GM23338 (cell line): ENCODE results near the gene FBXO34.

Source experiments
- CREB1 ChIP-seq: fragments of 250-450 bp; sonication (Bioruptor Pico); IDR thresholded peaks from 2 replicates; pipeline ENCODE4 v1.5.0; 2020; ENCODE audit warnings: low read depth, mild to moderate bottlenecking, moderate library complexity
- CTCF ChIP-seq, 2 experiments: fragments of 200-600 bp in 1 of 2; sonication (generic) in 1 of 2; conservative IDR thresholded peaks; 2 replicates each; pipeline versions ENCODE4 v1.5.1 to v1.6.1; 2016 to 2017; ENCODE audit warnings: antibody characterized with exemption in 2 of 2, low read depth in 2 of 2, mild to moderate bottlenecking in 2 of 2, moderate library complexity in 1 of 2
- EZH2 ChIP-seq: fragments of 200-600 bp; sonication (generic); IDR thresholded peaks from one replicate; pipeline ENCODE4 v1.8.0; 2017; ENCODE audit warnings: antibody characterized with exemption, mild to moderate bottlenecking, low read depth; ENCODE audit not compliant: unreplicated experiment
- EZH2phosphoT487 ChIP-seq: fragments of 200-600 bp; sonication (generic); IDR thresholded peaks from one replicate; pipeline ENCODE4 v1.8.1; 2018; ENCODE audit warnings: antibody characterized with exemption; ENCODE audit not compliant: unreplicated experiment
- JUNB ChIP-seq: IDR thresholded peaks from one replicate; pipeline ENCODE4 v1.6.1; 2016; ENCODE audit warnings: antibody characterized with exemption; ENCODE audit not compliant: unreplicated experiment
- POLR2AphosphoS5 ChIP-seq: IDR thresholded peaks from 2 replicates; pipeline ENCODE4 v1.6.1; 2016; ENCODE audit warnings: antibody characterized with exemption, low read depth
- REST ChIP-seq: IDR thresholded peaks from one replicate; pipeline ENCODE4 v1.6.1; 2018; ENCODE audit warnings: antibody characterized with exemption; ENCODE audit not compliant: unreplicated experiment
- ZNF114 ChIP-seq: fragments of 250-450 bp; sonication (Bioruptor Pico); IDR thresholded peaks from 2 replicates; pipeline ENCODE4 v1.5.0; 2020; ENCODE audit warnings: mild to moderate bottlenecking, moderate library complexity

DNA sequence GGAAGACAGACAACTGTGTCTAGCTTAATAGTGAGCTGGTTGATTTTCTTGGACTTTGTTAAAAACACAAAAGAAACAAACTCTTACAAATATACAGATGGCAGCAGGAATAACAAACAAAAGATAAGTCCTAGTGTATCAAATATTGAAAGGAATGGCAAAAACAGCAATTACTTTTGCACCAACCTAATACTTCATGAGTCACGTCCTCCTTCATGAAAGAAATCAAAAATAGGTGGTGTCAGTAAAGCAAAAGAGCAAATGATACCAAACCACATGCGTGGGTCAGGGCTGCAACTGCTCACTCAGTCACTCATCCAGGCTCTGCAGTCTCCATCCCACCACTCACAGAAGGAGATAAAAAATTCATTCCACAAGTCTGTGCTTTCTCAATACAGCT is 128.6 kb downstream of the FBXO34 start:
- TF ChIP-seq CTCF (conservative IDR thresholded peaks at IDR 0.05; ENCODE audit: low read depth in 2 of 2) (no peak), REST (no peak), EZH2 (no peak), CREB1 (CRISPR knock-in tag) (no peak), ZNF114 (CRISPR knock-in tag) (no peak), JUNB (no peak), EZH2phosphoT487 (no peak), POLR2AphosphoS5 (no peak)
